Testis (tissue), 3 donors: ENCODE data around the gene DLG1. TPM values are rescaled to one million over a fixed set of nuclear protein-coding genes. Genes with fewer than 3 reads are reported as not detected.

ENCODE experiments used
- DNase-seq: peaks from one replicate; pipeline ENCODE4 v3.0.0-alpha.2; 2019
- H3K27ac ChIP-seq, 2 donors: fragments of 200-600 bp; sonication (generic); one replicate each; pipeline ENCODE4 v1.5.1; 2019
- H3K27me3 ChIP-seq: fragments of 200-600 bp; sonication (generic); one replicate; pipeline ENCODE4 v1.5.1; 2019
- H3K36me3 ChIP-seq: fragments of 200-600 bp; sonication (generic); one replicate; pipeline ENCODE4 v1.5.1; 2017; ENCODE audit warnings: low read depth; ENCODE audit errors: missing control alignments
- H3K4me1 ChIP-seq: fragments of 200-600 bp; sonication (generic); one replicate; pipeline ENCODE4 v1.5.1; 2019
- H3K4me3 ChIP-seq, 2 donors: fragments of 200-600 bp; sonication (generic); one replicate each; pipeline ENCODE4 v1.5.1; 2017 to 2019
- H3K9me3 ChIP-seq: fragments of 200-600 bp; sonication (generic); one replicate; pipeline ENCODE4 v1.5.1; 2017
- CTCF ChIP-seq, 3 experiments: fragments of 450-650 bp in 2 of 3; fragments of 200-600 bp in 1 of 3; sonication (generic) in 1 of 3; IDR thresholded peaks; one replicate each; pipeline ENCODE4 v1.5.1; 2016 to 2019; ENCODE audit warnings: antibody characterized with exemption in 3 of 3, mild to moderate bottlenecking in 2 of 3, moderate library complexity in 1 of 3
- POLR2A ChIP-seq: fragments of 450-650 bp; IDR thresholded peaks from one replicate; pipeline ENCODE4 v1.6.1; 2017; ENCODE audit warnings: antibody characterized with exemption, mild to moderate bottlenecking, moderate library complexity
- WGBS, 2 donors: methylation state at CpG; one replicate each; pipeline ENCODE4 v1.1.5; 2018; 5-methylcytosine and 5-hydroxymethylcytosine counted together
- intact Hi-C: fragments of 100-400 bp; cut with DNase I; formaldehyde crosslinking; loops from one replicate; pipeline ENCODE4 v1.15.1; 2023; ENCODE audit warnings: low total_unique reads
- polyA plus RNA-seq: library from polyadenylated mRNA; stranded (reverse); fragments of 350-450 nt; fragmentation: Illumina TruSeq; extraction: RNeasy Lipid Tissue Mini Kit (QIAGEN cat#74804); gene quantifications from one replicate; pipeline ENCODE4 v1.2.3, GENCODE V29; 2014; ENCODE audit warnings: low read depth, low replicate concordance; ENCODE audit not compliant: insufficient read depth
- total RNA-seq, 2 donors: library from RNA; depleted of rRNA; stranded (reverse); fragments of >200 nt; gene quantifications; one replicate each; pipeline ENCODE4 v1.2.3, GENCODE V29; 2016

DLG1 gene
- total and polyA plus RNA-seq, 3 donors from 2014 or later: 37.4 to 99.4 (median 99.3) TPM

- no peak overlapping the region for H3K4me3 ChIP-seq
- H3K9me3 ChIP-seq: no peaks in the 10 kb centered on the region
- no peak for DNase-seq
- no peaks in the 10 kb centered on the region for H3K27me3 ChIP-seq
- H3K4me1 ChIP-seq: no peaks in the 10 kb centered on the region
- no peak overlapping the region for H3K27ac ChIP-seq
- WGBS, 2 donors: 59 to 66% methylated on average over 10 of the region's 10 CpGs
- H3K36me3 ChIP-seq: no peaks in the 10 kb centered on the region
- intact Hi-C loops: no loop called here
- TF ChIP-seq POLR2A (no peak), CTCF (IDR thresholded peaks at IDR 0.05) (no peak)
These were observed 45.4 kb upstream of the DLG1 start for GRCh38 chr3:197343656-197344408.

GRCh38 chr3:197343111-197343510 is 44.7 kb upstream of the DLG1 start:
- Histone ChIP-seq H3K9me3 (no peaks in the 10 kb centered on the region), H3K4me1 (no peaks in the 10 kb centered on the region), H3K36me3 (no peaks in the 10 kb centered on the region), H3K27me3 (no peaks in the 10 kb centered on the region), H3K4me3 (no peak overlapping the region), H3K27ac (no peak overlapping the region)
- intact Hi-C loops: no loop called here
- WGBS, 2 donors: 95 to 97% methylated on average over 6 of the region's 6 CpGs
- no peak for DNase-seq
- TF ChIP-seq CTCF (IDR thresholded peaks at IDR 0.05) (no peak), POLR2A (no peak)

- no peak overlapping the region for H3K4me3 ChIP-seq
- H3K4me1 ChIP-seq: no peaks in the 10 kb centered on the region
- no peaks in the 10 kb centered on the region for H3K36me3 ChIP-seq
- no peak overlapping the region for H3K27ac ChIP-seq
- intact Hi-C loops: no loop called here
- no peak for TF ChIP-seq CTCF (IDR thresholded peaks at IDR 0.05)
- no peak for TF ChIP-seq POLR2A
- no peaks in the 10 kb centered on the region for H3K27me3 ChIP-seq
- DNase-seq: no peak
- no peaks in the 10 kb centered on the region for H3K9me3 ChIP-seq
These were observed 42.1 kb upstream of the DLG1 start for GRCh38 chr3:197340521-197340871.

GRCh38 chr3:197339841-197340520 is 41.6 kb upstream of the DLG1 start:
- H3K9me3 ChIP-seq: no peaks in the 10 kb centered on the region
- H3K4me1 ChIP-seq: no peaks in the 10 kb centered on the region
- no peaks in the 10 kb centered on the region for H3K36me3 ChIP-seq
- no peak overlapping the region for H3K27ac ChIP-seq
- DNase-seq: peak; percentile 19
- intact Hi-C loops: no loop called here
- TF ChIP-seq POLR2A (no peak), CTCF (IDR thresholded peaks at IDR 0.05) (no peak)
- H3K27me3 ChIP-seq: no peaks in the 10 kb centered on the region
- WGBS, 2 donors: 37 to 51% methylated on average over 12 of the region's 12 CpGs
- H3K4me3 ChIP-seq: no peak overlapping the region
